ENCODE measurements around the gene RNF44. TPM values are rescaled to one million over a fixed set of nuclear protein-coding genes. Genes with fewer than 3 reads are reported as not detected.

RNF44 gene
- total and polyA plus RNA-seq, 7 experiments from 2014 or later: 3.3 to 305 (median 260) TPM

DNA sequence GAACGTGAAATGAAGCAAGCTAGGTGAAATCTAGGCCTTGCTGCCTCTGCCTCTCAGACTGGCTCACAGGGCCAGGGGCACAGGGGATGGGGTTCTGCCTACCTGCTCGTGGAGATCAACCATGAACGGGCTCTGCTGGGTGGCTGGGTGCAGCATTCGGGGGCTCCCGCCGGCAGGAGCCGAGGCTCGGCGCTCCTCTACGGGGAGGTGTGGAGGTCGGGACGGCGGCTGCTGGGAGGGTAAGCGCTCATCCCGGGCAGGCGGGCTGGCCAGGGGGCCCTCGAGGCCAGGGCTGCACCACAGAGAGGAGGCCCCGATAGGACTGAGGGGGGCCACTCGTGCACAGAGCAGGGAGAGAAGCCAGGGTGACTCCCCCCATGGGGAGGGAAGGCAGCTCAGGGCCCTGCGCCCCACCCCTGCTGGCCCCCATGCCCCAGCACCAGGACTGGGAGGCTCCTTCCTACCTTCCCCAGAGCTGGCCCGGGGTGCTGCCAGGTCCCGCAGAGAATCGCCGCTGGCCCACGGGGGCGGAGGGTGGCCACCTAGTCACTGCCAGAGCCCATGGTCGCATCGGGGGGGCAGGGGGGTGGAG lies 5.2 kb downstream of the RNF44 start:
- DNase-seq: no peak
- H3K9me3 ChIP-seq (ENCODE audit: control insufficient read depth in 2 of 3, low read length in 3 of 3): no peaks in the 10 kb centered on the region
- peak overlapping the region; percentile 96 for H3K27ac ChIP-seq (ENCODE audit: low read depth, low read length)
- H3K27ac Mint-ChIP-seq: peak overlapping the region in 7 of 9 donors; percentile 87 to 99 (median 90)
- peaks cover 0 to 3% (median 0%) of the 10 kb centered on the region in 11 donors for H3K9me3 Mint-ChIP-seq
- peaks cover 55 to 59% of the 10 kb centered on the region in 2 donors for H3K4me1 ChIP-seq (ENCODE audit: control insufficient read depth in 2 of 2, insufficient read depth in 2 of 2, low read length in 2 of 2)
- peak overlapping the region; percentile 34 to 99 (median 80) for H3K4me3 Mint-ChIP-seq
- H3K36me3 Mint-ChIP-seq: peaks cover 10 to 40% (median 16%) of the 10 kb centered on the region in 5 donors
- no peaks in the 10 kb centered on the region for H3K27me3 Mint-ChIP-seq
- no peak for ATAC-seq
- no peaks in the 10 kb centered on the region for H3K27me3 ChIP-seq (ENCODE audit: control insufficient read depth in 2 of 2, insufficient read depth in 2 of 2, low read length in 2 of 2)
- POLR2A ChIA-PET: interaction anchor here (0.6 to 15.9 kb wide), 7 partner anchors 8 to 115 kb away, joined by 3 to 251 read pairs (median 5); partner anchors contain the start of genes CDHR2, CLTB, FAF2 and RNF44
- peak overlapping the region; percentile 20 for H3K4me3 ChIP-seq (ENCODE audit: low read length)
- CTCF ChIA-PET: interaction anchor here (0.8 to 1.7 kb wide), 3 partner anchors 11 to 84 kb away, joined by 3 to 12 read pairs (median 4); no protein-coding TSS in a partner anchor
- peaks cover 32 to 55% (median 45%) of the 10 kb centered on the region in 7 donors for H3K4me1 Mint-ChIP-seq
- intact Hi-C loops (cut with micrococcal nuclease): loop anchor here in 1 of 2 donors (10.0 kb wide), 2 partner anchors 773 to 877 kb away; partner anchors contain the start of genes HRH2, PRELID1 and RAB24
- H3K36me3 ChIP-seq (ENCODE audit: control insufficient read depth in 2 of 3, insufficient read depth in 3 of 3, low read length in 3 of 3): peaks cover 14 to 59% (median 15%) of the 10 kb centered on the region in 3 experiments

DNA sequence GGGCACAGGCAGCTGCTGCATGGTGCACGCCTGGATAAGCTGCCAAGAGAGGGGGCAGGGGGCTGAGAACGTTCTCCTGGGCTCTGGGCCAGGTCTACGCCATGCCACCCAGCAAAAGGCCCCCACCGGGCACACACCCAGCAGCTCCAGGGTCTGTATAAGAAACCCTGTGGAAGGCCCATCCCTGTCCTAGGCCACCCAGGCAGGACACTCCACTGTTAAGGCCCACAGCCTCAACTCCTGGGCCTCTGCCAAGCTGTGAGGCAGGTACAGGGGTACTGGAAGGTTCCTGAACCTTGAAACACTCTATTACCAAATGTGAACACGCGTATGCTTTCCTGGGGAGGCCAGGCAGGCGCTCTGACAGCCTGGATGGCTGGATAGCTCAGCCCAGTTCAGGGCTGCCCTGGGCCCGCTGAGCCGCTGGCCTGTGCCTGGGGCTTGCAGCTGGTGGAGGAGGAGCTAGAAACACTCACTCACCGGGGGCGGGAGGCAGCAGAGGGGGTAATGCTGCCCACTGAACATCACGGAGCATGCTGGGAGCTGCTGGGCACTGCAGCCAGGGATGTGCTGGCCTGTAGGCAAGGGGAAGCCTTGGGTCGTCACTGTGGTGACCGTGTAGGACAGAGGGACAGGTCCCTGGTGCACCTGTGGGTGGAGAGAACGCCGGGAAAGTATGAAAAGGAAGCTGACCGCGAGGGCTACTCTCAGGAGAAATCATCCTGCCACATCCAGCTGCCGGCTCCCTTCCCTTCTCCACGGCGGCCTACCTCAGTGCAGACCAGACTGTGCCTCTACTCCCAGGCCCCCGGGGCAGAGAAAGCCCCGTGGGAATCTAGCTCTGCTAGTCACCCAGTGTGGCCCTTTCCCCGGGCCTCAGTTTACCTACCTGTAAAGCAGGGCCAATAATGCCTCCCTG lies 6.0 kb downstream of the RNF44 start:
- H3K36me3 ChIP-seq (ENCODE audit: control insufficient read depth in 2 of 3, insufficient read depth in 3 of 3, low read length in 3 of 3): peaks cover 14 to 52% (median 15%) of the 10 kb centered on the region in 3 experiments

DNA sequence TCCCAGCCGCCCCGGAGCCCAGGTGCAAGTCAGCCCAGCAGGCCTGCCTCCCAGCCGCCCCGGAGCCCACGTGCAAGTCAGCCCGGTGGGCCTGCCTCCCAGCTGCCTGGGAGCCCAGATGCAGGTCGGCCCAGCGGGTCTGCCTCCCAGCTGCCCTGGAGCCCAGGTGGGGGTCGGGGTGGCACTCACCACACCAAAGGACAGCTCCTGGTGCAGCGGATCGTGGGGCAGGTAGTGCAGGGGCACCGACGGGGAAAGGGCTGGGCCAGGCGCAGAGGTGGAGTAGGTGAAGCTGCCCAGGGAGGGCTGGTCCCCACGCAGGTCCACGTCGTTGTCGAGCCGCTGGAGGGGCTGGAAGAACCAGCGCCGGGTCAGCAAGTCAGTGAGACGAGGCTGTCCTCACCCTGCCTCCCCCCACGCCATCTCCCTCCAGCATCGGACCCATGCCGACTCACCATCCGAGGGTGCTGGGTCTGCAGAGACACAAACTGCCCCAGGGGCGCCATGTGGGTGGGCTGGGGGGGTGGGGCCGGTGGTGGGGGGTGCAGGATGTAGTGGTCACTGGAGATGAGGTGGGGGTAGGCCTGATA lies 6.7 kb downstream of the RNF44 start:
- Histone ChIP-seq H3K4me1 (ENCODE audit: control insufficient read depth in 2 of 2, insufficient read depth in 2 of 2, low read length in 2 of 2) (peaks cover 55 to 59% of the 10 kb centered on the region in 2 donors), H3K4me3 (ENCODE audit: low read length) (peak overlapping the region; percentile 45), H3K27me3 (ENCODE audit: control insufficient read depth in 2 of 2, insufficient read depth in 2 of 2, low read length in 2 of 2) (no peaks in the 10 kb centered on the region), H3K36me3 (ENCODE audit: control insufficient read depth in 2 of 3, insufficient read depth in 3 of 3, low read length in 3 of 3) (peaks cover 14 to 45% (median 15%) of the 10 kb centered on the region in 3 experiments), H3K9me3 (ENCODE audit: control insufficient read depth in 2 of 3, low read length in 3 of 3) (no peaks in the 10 kb centered on the region), H3K27ac (ENCODE audit: low read depth, low read length) (peak overlapping the region; percentile 96)
- DNase-seq: no peak
- Mint-ChIP-seq H3K27ac (peak overlapping the region in 7 of 9 donors; percentile 86 to 97 (median 90)), H3K36me3 (peaks cover 10 to 38% (median 15%) of the 10 kb centered on the region in 5 donors), H3K27me3 (no peaks in the 10 kb centered on the region), H3K4me3 (peak overlapping the region in 9 of 10 donors; percentile 16 to 99 (median 82)), H3K4me1 (peaks cover 32 to 56% (median 45%) of the 10 kb centered on the region in 7 donors), H3K9me3 (peaks cover 0 to 3% (median 0%) of the 10 kb centered on the region in 11 donors)
- ATAC-seq: no peak
- CTCF ChIA-PET: interaction anchor here (1.2 to 1.7 kb wide), 4 partner anchors 10 to 43 kb away, joined by 5 to 12 read pairs (median 10); no protein-coding TSS in a partner anchor
- intact Hi-C loops (cut with micrococcal nuclease): loop anchor here in 1 of 2 donors (10.0 kb wide), 2 partner anchors 774 to 876 kb away; partner anchors contain the start of genes HRH2, PRELID1 and RAB24
- POLR2A ChIA-PET: interaction anchor here (0.6 to 15.9 kb wide), 10 partner anchors 10 to 169 kb away, joined by 3 to 251 read pairs (median 7); partner anchors contain the start of genes CDHR2, FAF2, KIAA1191 and RNF44

More for the DNA sequence above, 6.0 kb downstream of the RNF44 start:
- POLR2A ChIA-PET: interaction anchor here (0.6 to 15.9 kb wide), 9 partner anchors 9 to 142 kb away, joined by 3 to 251 read pairs (median 5); partner anchors contain the start of genes CDHR2, CLTB, FAF2 and RNF44
- CTCF ChIA-PET: interaction anchor here (0.8 to 1.7 kb wide), 4 partner anchors 12 to 84 kb away, joined by 3 to 12 read pairs (median 4); no protein-coding TSS in a partner anchor
- Mint-ChIP-seq H3K36me3 (peaks cover 10 to 42% (median 16%) of the 10 kb centered on the region in 5 donors), H3K4me1 (peaks cover 32 to 55% (median 45%) of the 10 kb centered on the region in 7 donors), H3K4me3 (peak overlapping the region; percentile 71 to 99 (median 82)), H3K9me3 (peaks cover 0 to 3% (median 0%) of the 10 kb centered on the region in 11 donors), H3K27me3 (no peaks in the 10 kb centered on the region), H3K27ac (peak overlapping the region; percentile 79 to 97 (median 89))
- peak overlapping the region; percentile 20 for H3K4me3 ChIP-seq (ENCODE audit: low read length)
- H3K27me3 ChIP-seq (ENCODE audit: control insufficient read depth in 2 of 2, insufficient read depth in 2 of 2, low read length in 2 of 2): no peaks in the 10 kb centered on the region
- ATAC-seq: no peak
- intact Hi-C loops (cut with micrococcal nuclease): loop anchor here in 1 of 2 donors (10.0 kb wide), 2 partner anchors 774 to 876 kb away; partner anchors contain the start of genes HRH2, PRELID1 and RAB24
- peaks cover 55 to 59% of the 10 kb centered on the region in 2 donors for H3K4me1 ChIP-seq (ENCODE audit: control insufficient read depth in 2 of 2, insufficient read depth in 2 of 2, low read length in 2 of 2)
- H3K27ac ChIP-seq (ENCODE audit: low read depth, low read length): peak overlapping the region; percentile 96
- no peaks in the 10 kb centered on the region for H3K9me3 ChIP-seq (ENCODE audit: control insufficient read depth in 2 of 3, low read length in 3 of 3)
- peak in 1 of 9 donors; percentile 23 for DNase-seq

DNA sequence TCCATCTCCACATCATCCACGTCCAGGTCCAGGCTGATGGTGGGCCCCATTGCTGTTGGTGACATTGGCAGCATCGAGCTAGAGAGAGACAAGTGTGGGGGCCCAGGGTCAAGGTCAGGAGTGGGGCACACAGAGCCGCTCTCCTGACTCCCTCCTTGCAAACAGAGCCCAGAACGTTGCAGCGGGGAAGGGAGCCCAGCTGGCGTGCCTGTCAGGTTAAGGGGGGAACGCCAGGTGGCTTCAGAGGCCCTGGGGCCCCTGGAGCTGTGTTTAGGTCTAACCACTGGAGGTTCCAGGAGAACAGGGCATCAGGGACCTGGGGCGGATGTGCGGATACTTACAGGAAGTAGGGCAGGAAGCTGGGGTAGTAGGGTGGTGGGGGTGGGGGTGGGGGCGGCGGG lies 7.5 kb downstream of the RNF44 start:
- ChIA-PET POLR2A (interaction anchor here (0.5 to 15.9 kb wide), 11 partner anchors 10 to 168 kb away, joined by 3 to 251 read pairs (median 5); partner anchors contain the start of genes CDHR2, FAF2, KIAA1191 and RNF44), CTCF (interaction anchor here (1.2 to 1.6 kb wide), 3 partner anchors 10 to 44 kb away, joined by 5 to 11 read pairs (median 8); no protein-coding TSS in a partner anchor)
- H3K36me3 Mint-ChIP-seq: peaks cover 6 to 34% (median 11%) of the 10 kb centered on the region in 5 donors
- peak in 7 of 9 donors; percentile 67 to 83 (median 78) for DNase-seq
- peaks cover 14 to 44% (median 15%) of the 10 kb centered on the region in 3 experiments for H3K36me3 ChIP-seq (ENCODE audit: control insufficient read depth in 2 of 3, insufficient read depth in 3 of 3, low read length in 3 of 3)
- H3K4me1 ChIP-seq (ENCODE audit: control insufficient read depth in 2 of 2, insufficient read depth in 2 of 2, low read length in 2 of 2): peaks cover 52 to 54% of the 10 kb centered on the region in 2 donors
- ATAC-seq: peak; percentile 72
- peak overlapping the region; percentile 67 for H3K27ac ChIP-seq (ENCODE audit: low read depth, low read length)
- H3K9me3 Mint-ChIP-seq: peaks cover 0 to 5% (median 0%) of the 10 kb centered on the region in 11 donors
- H3K27ac Mint-ChIP-seq: peak overlapping the region; percentile 80 to 95 (median 89)
- H3K9me3 ChIP-seq (ENCODE audit: control insufficient read depth in 2 of 3, low read length in 3 of 3): no peaks in the 10 kb centered on the region
- no peaks in the 10 kb centered on the region for H3K27me3 ChIP-seq (ENCODE audit: control insufficient read depth in 2 of 2, insufficient read depth in 2 of 2, low read length in 2 of 2)
- intact Hi-C loops (cut with micrococcal nuclease): loop anchor here (1.0 to 10.0 kb wide), 3 partner anchors 8 to 875 kb away; partner anchors contain the start of genes RNF44 (in 2 of the 2), HRH2 (in 1 of the 2), PRELID1 (in 1 of the 2) and RAB24 (in 1 of the 2)
- no peaks in the 10 kb centered on the region for H3K27me3 Mint-ChIP-seq
- H3K4me1 Mint-ChIP-seq: peaks cover 26 to 53% (median 38%) of the 10 kb centered on the region in 7 donors
- H3K4me3 Mint-ChIP-seq: peak overlapping the region; percentile 64 to 99 (median 78)
- H3K4me3 ChIP-seq (ENCODE audit: low read length): no peak overlapping the region

DNA sequence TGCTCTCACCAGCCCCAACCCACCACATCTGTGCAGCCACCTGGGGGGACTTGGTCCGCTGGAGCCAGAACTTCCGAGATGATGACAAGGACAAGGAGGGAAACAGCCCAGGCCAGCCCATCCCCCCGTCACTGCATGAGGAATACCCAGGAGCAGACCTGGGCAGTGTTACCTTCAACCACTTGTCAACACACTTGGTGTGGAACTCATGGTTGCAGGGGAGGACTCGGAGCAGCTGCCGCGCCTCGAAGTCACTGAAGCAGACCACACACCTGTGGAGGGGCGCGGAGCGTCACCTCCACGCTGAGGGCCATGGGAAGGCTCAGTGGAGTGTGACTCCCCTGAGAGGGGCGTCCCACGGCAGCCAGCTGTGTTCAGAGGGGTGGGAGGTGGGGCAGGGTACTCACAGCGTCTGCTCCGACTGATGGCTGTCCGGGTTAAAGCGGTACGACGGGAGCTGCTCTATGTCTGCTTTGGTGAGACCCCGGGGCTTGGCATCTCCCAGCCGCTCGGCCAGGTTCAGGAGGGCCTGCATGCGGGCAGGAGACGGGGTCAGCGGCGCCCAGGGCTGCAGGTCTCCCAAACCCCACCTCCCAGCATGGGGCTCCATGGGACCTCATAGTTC lies 8.0 kb downstream of the RNF44 start:
- intact Hi-C loops (cut with micrococcal nuclease): loop anchor here (1.0 kb wide), 1 partner anchor 8 kb away; the partner anchor contains the start of gene RNF44 (in 2 of the 2)
- DNase-seq (no peak), ATAC-seq (no peak)
- H3K36me3 ChIP-seq (ENCODE audit: control insufficient read depth in 2 of 3, insufficient read depth in 3 of 3, low read length in 3 of 3): peaks cover 14 to 44% (median 15%) of the 10 kb centered on the region in 3 experiments
- CTCF ChIA-PET: interaction anchor here (1.2 to 1.6 kb wide), 3 partner anchors 11 to 44 kb away, joined by 5 to 11 read pairs (median 8); no protein-coding TSS in a partner anchor
- no peak overlapping the region for H3K4me3 ChIP-seq (ENCODE audit: low read length)
- POLR2A ChIA-PET: interaction anchor here (0.5 to 15.9 kb wide), 10 partner anchors 10 to 167 kb away, joined by 3 to 251 read pairs (median 4); partner anchors contain the start of genes CDHR2, FAF2, KIAA1191 and RNF44
- peaks cover 6 to 28% (median 11%) of the 10 kb centered on the region in 5 donors for H3K36me3 Mint-ChIP-seq
- H3K27me3 ChIP-seq (ENCODE audit: control insufficient read depth in 2 of 2, insufficient read depth in 2 of 2, low read length in 2 of 2): no peaks in the 10 kb centered on the region
- no peaks in the 10 kb centered on the region for H3K9me3 ChIP-seq (ENCODE audit: control insufficient read depth in 2 of 3, low read length in 3 of 3)
- H3K27ac Mint-ChIP-seq: peak overlapping the region; percentile 80 to 95 (median 89)
- peaks cover 0 to 5% (median 0%) of the 10 kb centered on the region in 11 donors for H3K9me3 Mint-ChIP-seq
- no peaks in the 10 kb centered on the region for H3K27me3 Mint-ChIP-seq
- H3K4me3 Mint-ChIP-seq: peak overlapping the region; percentile 56 to 99 (median 75)
- peaks cover 46 to 49% of the 10 kb centered on the region in 2 donors for H3K4me1 ChIP-seq (ENCODE audit: control insufficient read depth in 2 of 2, insufficient read depth in 2 of 2, low read length in 2 of 2)
- H3K4me1 Mint-ChIP-seq: peaks cover 22 to 49% (median 33%) of the 10 kb centered on the region in 7 donors
- H3K27ac ChIP-seq (ENCODE audit: low read depth, low read length): peak overlapping the region; percentile 67
